Stimulated activated CD8-positive, alpha-beta memory T cell treated with anti-CD3 and anti-CD28 coated beads, Interleukin-2, amount 100 ng/mL, for 1 hour (primary cell): ENCODE results near the gene NLRC5.
A peak's percentile ranks its signal among the peaks of the same experiment; 100 is the strongest.

ENCODE experiments used
- DNase-seq, 2 donors: peaks; one replicate each; pipeline ENCODE4 v3.0.0-alpha.2; 2020; ENCODE audit warnings: low read depth in 2 of 2

Gene NLRC5

GRCh38 chr16:57125376-57125775 is 136.0 kb downstream of the NLRC5 start:
- DNase-seq, result no peak

- no peak for DNase-seq
These were observed 136.6 kb downstream of the NLRC5 start for GRCh38 chr16:57125969-57126368.

- DNase-seq, result no peak
These were observed 137.1 kb downstream of the NLRC5 start for GRCh38 chr16:57126411-57126810.

GRCh38 chr16:57127037-57127763 is 137.8 kb downstream of the NLRC5 start:
- DNase-seq, result no peak

GRCh38 chr16:57127836-57128235 is 138.5 kb downstream of the NLRC5 start:
- DNase-seq, result no peak

- peak in 1 of 2 donors; percentile 21 for DNase-seq
These were observed 139.5 kb downstream of the NLRC5 start for GRCh38 chr16:57128771-57129389.

GRCh38 chr16:57130950-57131321 is 141.6 kb downstream of the NLRC5 start:
- no peak for DNase-seq

- DNase-seq, result no peak
These were observed 142.1 kb downstream of the NLRC5 start for GRCh38 chr16:57131351-57131970.

GRCh38 chr16:57132470-57132869 is 143.1 kb downstream of the NLRC5 start:
- DNase-seq, result no peak

- DNase-seq, result no peak
These were observed 143.7 kb downstream of the NLRC5 start for GRCh38 chr16:57133031-57133430.
